ENCODE measurements around the gene NBPF6. TPM values are rescaled to one million over a fixed set of nuclear protein-coding genes. Genes with fewer than 3 reads are reported as not detected.

The NBPF6 gene
- total RNA-seq, 1 donor from 2014 or later = not detected

GRCh38 chr1:108502624-108503023 is 52.5 kb downstream of the NBPF6 start:
- H3K4me3 ChIP-seq (ENCODE audit: low read depth, low read length) = no peak overlapping the region
- TF ChIP-seq, protein P1, sequence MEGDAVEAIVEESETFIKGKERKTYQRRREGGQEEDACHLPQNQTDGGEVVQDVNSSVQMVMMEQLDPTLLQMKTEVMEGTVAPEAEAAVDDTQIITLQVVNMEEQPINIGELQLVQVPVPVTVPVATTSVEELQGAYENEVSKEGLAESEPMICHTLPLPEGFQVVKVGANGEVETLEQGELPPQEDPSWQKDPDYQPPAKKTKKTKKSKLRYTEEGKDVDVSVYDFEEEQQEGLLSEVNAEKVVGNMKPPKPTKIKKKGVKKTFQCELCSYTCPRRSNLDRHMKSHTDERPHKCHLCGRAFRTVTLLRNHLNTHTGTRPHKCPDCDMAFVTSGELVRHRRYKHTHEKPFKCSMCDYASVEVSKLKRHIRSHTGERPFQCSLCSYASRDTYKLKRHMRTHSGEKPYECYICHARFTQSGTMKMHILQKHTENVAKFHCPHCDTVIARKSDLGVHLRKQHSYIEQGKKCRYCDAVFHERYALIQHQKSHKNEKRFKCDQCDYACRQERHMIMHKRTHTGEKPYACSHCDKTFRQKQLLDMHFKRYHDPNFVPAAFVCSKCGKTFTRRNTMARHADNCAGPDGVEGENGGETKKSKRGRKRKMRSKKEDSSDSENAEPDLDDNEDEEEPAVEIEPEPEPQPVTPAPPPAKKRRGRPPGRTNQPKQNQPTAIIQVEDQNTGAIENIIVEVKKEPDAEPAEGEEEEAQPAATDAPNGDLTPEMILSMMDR (IDR thresholded peaks at IDR 0.05; ENCODE audit: insufficient read depth, low read length, poor library complexity, severe bottlenecking) = no peak
- no peaks in the 10 kb centered on the region for H3K27me3 ChIP-seq (ENCODE audit: control insufficient read depth, insufficient read depth, low read length)
- no peaks in the 10 kb centered on the region for H3K36me3 ChIP-seq (ENCODE audit: control insufficient read depth, insufficient read depth, low read length)
- no peak for DNase-seq (ENCODE audit: low read depth)

DNA sequence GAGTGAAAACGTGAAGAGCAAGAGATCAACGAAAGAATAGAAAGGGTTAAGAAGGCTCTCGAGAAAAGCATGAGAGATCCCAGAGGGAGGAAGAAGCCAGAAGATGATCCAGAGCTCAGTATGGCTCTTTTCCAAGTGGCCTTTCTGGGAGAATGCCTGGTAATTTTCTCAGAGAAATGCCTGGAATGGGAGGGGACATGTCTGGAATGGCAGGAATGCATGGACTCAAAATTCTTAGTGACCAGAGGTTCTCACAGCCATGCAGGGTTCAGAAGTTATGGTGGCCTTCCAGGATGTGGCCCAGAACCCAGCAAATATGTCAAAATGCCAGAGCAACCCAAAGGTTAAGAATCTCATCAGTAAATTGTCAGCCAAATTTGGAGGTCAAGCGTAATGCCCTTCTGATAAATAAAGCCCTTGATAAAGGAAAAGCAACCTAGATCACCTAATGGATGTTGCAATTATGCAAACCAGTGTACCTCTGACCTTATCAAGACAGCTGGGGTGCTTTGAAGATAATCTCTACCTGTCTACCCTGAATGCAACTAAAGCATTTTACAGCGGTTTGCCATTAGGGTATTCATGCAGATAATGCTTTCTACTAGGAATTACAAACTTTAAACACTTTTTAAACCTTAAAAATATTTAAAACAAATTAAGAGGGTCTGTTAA is 53.1 kb downstream of the NBPF6 start:
- TF ChIP-seq, protein P1 (IDR thresholded peaks at IDR 0.05; ENCODE audit: insufficient read depth, low read length, poor library complexity, severe bottlenecking) = no peak
- H3K4me3 ChIP-seq (ENCODE audit: low read depth, low read length) = no peak overlapping the region
- no peaks in the 10 kb centered on the region for H3K27me3 ChIP-seq (ENCODE audit: control insufficient read depth, insufficient read depth, low read length)
- DNase-seq (ENCODE audit: low read depth) = peak; percentile 19
- H3K36me3 ChIP-seq (ENCODE audit: control insufficient read depth, insufficient read depth, low read length) = no peaks in the 10 kb centered on the region

DNA sequence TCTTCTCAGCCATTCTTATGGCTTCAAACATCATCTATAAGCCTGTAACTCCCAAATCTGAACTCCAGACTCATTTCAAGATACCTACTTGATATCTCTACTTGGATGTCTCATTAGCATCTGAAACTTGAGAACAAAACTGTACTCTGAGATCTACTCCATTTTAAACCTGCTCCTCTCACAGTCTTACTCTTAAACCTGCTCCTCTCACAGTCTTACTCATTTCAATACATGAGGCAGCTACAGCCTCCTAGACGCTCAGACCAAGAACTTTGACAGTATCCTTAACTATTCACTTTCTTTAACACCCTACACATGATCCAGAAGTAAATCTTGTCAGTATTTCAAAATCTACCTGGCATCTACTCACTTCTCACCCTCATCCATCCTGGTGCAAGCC is 54.3 kb downstream of the NBPF6 start:
- Histone ChIP-seq H3K36me3 (ENCODE audit: control insufficient read depth, insufficient read depth, low read length) (no peaks in the 10 kb centered on the region), H3K27me3 (ENCODE audit: control insufficient read depth, insufficient read depth, low read length) (no peaks in the 10 kb centered on the region), H3K4me3 (ENCODE audit: low read depth, low read length) (no peak overlapping the region)
- TF ChIP-seq, protein P1 (IDR thresholded peaks at IDR 0.05; ENCODE audit: insufficient read depth, low read length, poor library complexity, severe bottlenecking) = no peak
- no peak for DNase-seq (ENCODE audit: low read depth)

DNA sequence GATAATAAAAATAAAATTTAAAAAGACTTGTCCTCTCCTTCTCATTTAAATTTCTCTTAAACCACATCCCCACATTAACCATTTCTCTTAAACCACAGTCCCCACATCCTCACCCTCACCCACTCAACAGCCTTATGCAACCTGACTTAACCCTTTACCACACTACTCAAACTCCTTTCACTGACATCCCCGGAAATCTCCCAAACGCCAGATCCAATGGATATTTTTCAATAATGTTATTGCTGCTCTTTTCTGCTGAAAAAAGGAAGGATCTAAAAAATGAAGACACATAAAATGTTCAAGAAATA is 55.6 kb downstream of the NBPF6 start:
- TF ChIP-seq, protein P1 (IDR thresholded peaks at IDR 0.05; ENCODE audit: insufficient read depth, low read length, poor library complexity, severe bottlenecking) = no peak
- H3K36me3 ChIP-seq (ENCODE audit: control insufficient read depth, insufficient read depth, low read length) = no peaks in the 10 kb centered on the region
- H3K4me3 ChIP-seq (ENCODE audit: low read depth, low read length) = no peak overlapping the region
- DNase-seq (ENCODE audit: low read depth) = no peak
- no peaks in the 10 kb centered on the region for H3K27me3 ChIP-seq (ENCODE audit: control insufficient read depth, insufficient read depth, low read length)

DNA sequence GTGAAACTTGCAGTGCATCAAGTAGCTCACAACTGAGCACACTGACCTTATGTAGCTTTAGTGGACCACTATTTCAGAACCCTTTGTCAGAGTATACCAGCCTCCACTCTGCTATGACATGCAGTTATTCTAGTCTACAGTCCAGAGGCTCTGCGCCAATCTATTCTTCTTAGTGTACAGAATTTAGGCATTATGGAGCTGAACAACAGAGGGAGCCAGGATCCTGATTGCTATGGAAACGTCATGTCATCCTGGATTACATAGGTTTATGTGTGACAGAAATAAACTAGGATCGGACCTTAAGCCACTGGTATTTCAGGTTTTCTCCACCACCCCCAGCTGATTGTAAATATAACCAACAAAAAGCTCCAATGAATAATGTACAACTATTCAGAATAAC is 61.6 kb downstream of the NBPF6 start:
- Histone ChIP-seq H3K4me3 (ENCODE audit: low read depth, low read length) (no peak overlapping the region), H3K27me3 (ENCODE audit: control insufficient read depth, insufficient read depth, low read length) (no peaks in the 10 kb centered on the region), H3K36me3 (ENCODE audit: control insufficient read depth, insufficient read depth, low read length) (no peaks in the 10 kb centered on the region)
- no peak for DNase-seq (ENCODE audit: low read depth)
- TF ChIP-seq, protein P1 (IDR thresholded peaks at IDR 0.05; ENCODE audit: insufficient read depth, low read length, poor library complexity, severe bottlenecking) = no peak
